Astrocyte of the hippocampus (primary cell): ENCODE results near the gene CFAP299.
"Not testable (repeated sequence)": the region's sequence is repeated elsewhere in the genome, so short reads cannot be mapped to it uniquely, and the experiment has no call there.

Experiments
- DNase-seq: peaks from one replicate; pipeline ENCODE4 v3.0.0; 2011; ENCODE audit warnings: low read depth, low spot score

The CFAP299 gene

GRCh38 chr4:80331693-80332092 is 3.8 kb upstream of the CFAP299 start:
- no peak for DNase-seq

GRCh38 chr4:80333121-80333520 is 2.4 kb upstream of the CFAP299 start:
- DNase-seq, result no peak

GRCh38 chr4:80334568-80334967 is 962 bp upstream of the CFAP299 start:
- DNase-seq, result no peak

- DNase-seq, result no peak
These were observed 340 bp upstream of the CFAP299 start for GRCh38 chr4:80335226-80335553.

GRCh38 chr4:80336582-80336981 is 1.1 kb downstream of the CFAP299 start:
- DNase-seq, result peak; percentile 64

- no peak for DNase-seq
These were observed 4.5 kb downstream of the CFAP299 start for GRCh38 chr4:80340036-80340435.

- DNase-seq, result not testable (repeated sequence)
These were observed 7.2 kb downstream of the CFAP299 start for GRCh38 chr4:80342684-80343083.

- DNase-seq, result no peak
These were observed 8.4 kb downstream of the CFAP299 start for GRCh38 chr4:80343887-80344286.

GRCh38 chr4:80360084-80360483 is 24.6 kb downstream of the CFAP299 start:
- DNase-seq, result no peak

- no peak for DNase-seq
These were observed 25.4 kb downstream of the CFAP299 start for GRCh38 chr4:80360900-80361299.

GRCh38 chr4:80361329-80361900 is 25.9 kb downstream of the CFAP299 start:
- peak; percentile 37 for DNase-seq

- peak; percentile 64 for DNase-seq
These were observed 27.1 kb downstream of the CFAP299 start for GRCh38 chr4:80362578-80363181.

- DNase-seq, result peak; percentile 81
These were observed 30.4 kb downstream of the CFAP299 start for GRCh38 chr4:80365928-80366327.

GRCh38 chr4:80367737-80368136 is 32.2 kb downstream of the CFAP299 start:
- DNase-seq, result no peak

GRCh38 chr4:80370635-80371034 is 35.1 kb downstream of the CFAP299 start:
- no peak for DNase-seq

GRCh38 chr4:80371046-80371445 is 35.5 kb downstream of the CFAP299 start:
- no peak for DNase-seq

- DNase-seq, result no peak
These were observed 38.6 kb downstream of the CFAP299 start for GRCh38 chr4:80374180-80374579.

GRCh38 chr4:80382090-80382832 is 46.7 kb downstream of the CFAP299 start:
- no peak for DNase-seq

GRCh38 chr4:80385397-80386280 is 50.1 kb downstream of the CFAP299 start:
- DNase-seq, result no peak

GRCh38 chr4:80386281-80386886 is 50.9 kb downstream of the CFAP299 start:
- DNase-seq, result no peak

GRCh38 chr4:80387390-80388283 is 52.1 kb downstream of the CFAP299 start:
- DNase-seq, result no peak
